OCI-LY7 (cell line): ENCODE results near the gene ARHGEF18. TPM values are rescaled to one million over a fixed set of nuclear protein-coding genes. Genes with fewer than 3 reads are reported as not detected.

ENCODE experiments used
- BruUV-seq: library from RNA; stranded (reverse); fragments of 400-500 nt; replicated peaks from 2 replicates; lab custom pipeline; 2021; lab: Mats Ljungman, UMichigan
- CTCF ChIA-PET: fragments of 300-600 bp; sonication (Branson Sonifier 250); formaldehyde crosslinking; loops from one replicate; lab custom pipeline; 2022; ENCODE audit warnings: antibody characterized with exemption; ENCODE audit not compliant: unreplicated experiment; lab: Charles Lee
- POLR2A ChIA-PET: fragments of 300-600 bp; sonication (Branson Sonifier 250); formaldehyde crosslinking; loops from one replicate; lab custom pipeline; 2022; ENCODE audit warnings: antibody characterized with exemption; lab: Charles Lee
- DNase-seq: peaks from one replicate; pipeline ENCODE4 v3.0.0-alpha.2; 2015; ENCODE audit warnings: low spot score
- H2AFZ ChIP-seq: fragments of 200-600 bp; sonication (generic), shearing (Covaris generic); 2 replicates; pipeline ENCODE4 v1.6.1; 2014; ENCODE audit warnings: mild to moderate bottlenecking, antibody characterized with exemption, low read length, moderate library complexity
- H3K27ac ChIP-seq: fragments of 200-600 bp; sonication (generic); 2 replicates; pipeline ENCODE4 v1.5.1; 2014; ENCODE audit warnings: mixed run types, low read depth, mild to moderate bottlenecking, moderate library complexity, low read length, inconsistent platforms; ENCODE audit not compliant: poor library complexity, severe bottlenecking
- H3K36me3 ChIP-seq: fragments of 200-600 bp; sonication (generic); 2 replicates; pipeline ENCODE4 v1.6.1; 2014; ENCODE audit warnings: mild to moderate bottlenecking, antibody characterized with exemption, low read length, moderate library complexity, mixed read lengths; ENCODE audit not compliant: insufficient read depth
- H3K4me1 ChIP-seq: fragments of 200-600 bp; sonication (generic); 2 replicates; pipeline ENCODE4 v1.5.1; 2014; ENCODE audit warnings: mild to moderate bottlenecking, low read length; ENCODE audit not compliant: insufficient read depth, poor library complexity, severe bottlenecking
- H3K4me2 ChIP-seq: fragments of 200-600 bp; sonication (generic); 2 replicates; pipeline ENCODE4 v1.6.1; 2014; ENCODE audit warnings: mild to moderate bottlenecking, low read length
- H3K4me3 ChIP-seq: fragments of 200-600 bp; sonication (generic); 2 replicates; pipeline ENCODE4 v1.5.1; 2014; ENCODE audit warnings: mild to moderate bottlenecking, low read depth, low read length; ENCODE audit not compliant: poor library complexity, severe bottlenecking
- H3K79me2 ChIP-seq: fragments of 200-600 bp; sonication (generic); 2 replicates; pipeline ENCODE4 v1.6.1; 2016; ENCODE audit warnings: low read depth, mild to moderate bottlenecking, low read length, moderate library complexity, mixed read lengths; ENCODE audit not compliant: insufficient read depth
- H3K9me2 ChIP-seq: fragments of 200-600 bp; sonication (generic); 2 replicates; pipeline ENCODE4 v1.6.1; 2016; ENCODE audit warnings: mild to moderate bottlenecking, low read length, mixed read lengths; ENCODE audit not compliant: insufficient read depth
- H3K9me3 ChIP-seq: fragments of 200-600 bp; sonication (generic); 2 replicates; pipeline ENCODE4 v1.6.1; 2014; ENCODE audit warnings: mild to moderate bottlenecking, mixed run types, low read length, mixed read lengths
- H4K20me1 ChIP-seq: fragments of 200-600 bp; sonication (generic); 2 replicates; pipeline ENCODE4 v1.6.1; 2014; ENCODE audit warnings: mild to moderate bottlenecking, antibody characterized with exemption, low read length, moderate library complexity, mixed read lengths; ENCODE audit not compliant: insufficient read depth
- EZH2phosphoT487 ChIP-seq: fragments of 200-600 bp; sonication (generic); IDR thresholded peaks from 2 replicates; pipeline ENCODE4 v1.6.1; 2018; ENCODE audit warnings: low read depth, borderline replicate concordance, mild to moderate bottlenecking, mixed run types, antibody characterized with exemption, low read length, moderate library complexity, mixed read lengths
- intact Hi-C: fragments of 100-400 bp; cut with micrococcal nuclease; formaldehyde crosslinking; loops from one replicate; pipeline ENCODE4 v1.10.0; 2022; ENCODE audit not compliant: unreplicated experiment
- total RNA-seq, 2 experiments: library from RNA; depleted of rRNA in 1 of 2; stranded (reverse); fragments of >200 nt in 1 of 2; shearing (Covaris generic) in 1 of 2; gene quantifications; 2 replicates each; pipeline ENCODE4 v1.2.3, GENCODE V29; 2014 to 2022
- TF ChIP-seq, protein P1 (sequence below): fragments of 200-600 bp; sonication (generic); conservative IDR thresholded peaks from 2 replicates; pipeline ENCODE4 v1.5.1; 2014; ENCODE audit warnings: mild to moderate bottlenecking, antibody characterized with exemption, low read length, moderate library complexity, mixed read lengths

The ARHGEF18 gene
- total RNA-seq, 2 experiments from 2014 or later: 48.1 to 55.2 TPM

GRCh38 chr19:7355871-7356270 lies 7.1 kb downstream of the ARHGEF18 start:
- no TSS peak for BruUV-seq
- no peaks in the 10 kb centered on the region for H3K9me2 ChIP-seq
- peaks cover 97% of the 10 kb centered on the region for H3K36me3 ChIP-seq
- H4K20me1 ChIP-seq: peaks cover 10% of the 10 kb centered on the region
- peaks cover 12% of the 10 kb centered on the region; the same call in 1 of the 2 replicates for H3K9me3 ChIP-seq
- H3K4me3 ChIP-seq: no peak overlapping the region
- ChIA-PET CTCF (no interaction called here), POLR2A (no interaction called here)
- DNase-seq: no peak
- intact Hi-C loops: no loop called here
- peaks cover 25% of the 10 kb centered on the region for H3K4me1 ChIP-seq
- H3K4me2 ChIP-seq: no peak overlapping the region
- H3K79me2 ChIP-seq: peaks cover 96% of the 10 kb centered on the region
- TF ChIP-seq, protein P1, sequence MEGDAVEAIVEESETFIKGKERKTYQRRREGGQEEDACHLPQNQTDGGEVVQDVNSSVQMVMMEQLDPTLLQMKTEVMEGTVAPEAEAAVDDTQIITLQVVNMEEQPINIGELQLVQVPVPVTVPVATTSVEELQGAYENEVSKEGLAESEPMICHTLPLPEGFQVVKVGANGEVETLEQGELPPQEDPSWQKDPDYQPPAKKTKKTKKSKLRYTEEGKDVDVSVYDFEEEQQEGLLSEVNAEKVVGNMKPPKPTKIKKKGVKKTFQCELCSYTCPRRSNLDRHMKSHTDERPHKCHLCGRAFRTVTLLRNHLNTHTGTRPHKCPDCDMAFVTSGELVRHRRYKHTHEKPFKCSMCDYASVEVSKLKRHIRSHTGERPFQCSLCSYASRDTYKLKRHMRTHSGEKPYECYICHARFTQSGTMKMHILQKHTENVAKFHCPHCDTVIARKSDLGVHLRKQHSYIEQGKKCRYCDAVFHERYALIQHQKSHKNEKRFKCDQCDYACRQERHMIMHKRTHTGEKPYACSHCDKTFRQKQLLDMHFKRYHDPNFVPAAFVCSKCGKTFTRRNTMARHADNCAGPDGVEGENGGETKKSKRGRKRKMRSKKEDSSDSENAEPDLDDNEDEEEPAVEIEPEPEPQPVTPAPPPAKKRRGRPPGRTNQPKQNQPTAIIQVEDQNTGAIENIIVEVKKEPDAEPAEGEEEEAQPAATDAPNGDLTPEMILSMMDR: no peak
- no peak for TF ChIP-seq EZH2phosphoT487
- no peak overlapping the region for H2AFZ ChIP-seq
- no peak overlapping the region for H3K27ac ChIP-seq

DNA sequence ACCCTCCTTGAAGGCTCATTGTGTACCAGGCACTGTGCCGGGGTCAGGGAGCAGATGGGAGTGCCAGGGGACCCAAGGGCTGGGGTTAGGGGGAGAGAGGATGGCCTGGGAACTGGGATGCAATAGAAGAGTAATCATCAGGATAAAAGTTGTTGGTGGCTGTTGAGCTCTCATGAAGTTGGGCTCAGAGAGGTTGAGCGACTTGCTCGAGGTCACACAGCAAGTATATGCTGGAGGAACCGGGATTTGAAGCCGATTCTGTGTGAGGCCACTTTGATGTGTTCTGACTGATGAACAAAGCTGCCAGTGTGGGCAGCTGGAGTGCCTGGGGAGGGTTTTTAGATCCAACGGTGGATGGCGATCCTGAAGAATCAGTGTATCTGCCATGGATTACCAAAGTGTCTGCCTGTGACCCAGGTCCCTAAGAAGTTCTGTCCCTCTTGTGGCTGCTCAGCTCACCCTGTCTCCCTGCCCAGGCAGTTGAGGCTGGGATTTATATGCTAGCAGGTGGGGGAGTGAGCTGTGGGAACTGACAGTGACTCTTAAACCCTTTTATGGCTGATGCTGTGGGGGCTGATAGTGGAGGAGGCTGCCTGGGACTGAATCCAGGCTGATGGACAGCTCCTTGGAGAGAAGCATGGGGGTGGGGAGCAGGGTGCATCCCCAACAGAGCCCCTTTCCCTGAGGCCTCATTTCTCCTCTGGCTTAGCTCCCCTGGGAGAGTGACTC lies 8.3 kb downstream of the ARHGEF18 start:
- CTCF ChIA-PET: no interaction called here
- peaks cover 95% of the 10 kb centered on the region for H3K36me3 ChIP-seq
- peaks cover 88% of the 10 kb centered on the region for H3K79me2 ChIP-seq
- intact Hi-C loops: no loop called here
- no peak for DNase-seq
- no peaks in the 10 kb centered on the region for H3K9me2 ChIP-seq
- no peak overlapping the region for H3K27ac ChIP-seq
- peaks cover 10% of the 10 kb centered on the region for H4K20me1 ChIP-seq
- no TSS peak for BruUV-seq
- peaks cover 15% of the 10 kb centered on the region for H3K4me1 ChIP-seq
- no peak overlapping the region for H2AFZ ChIP-seq
- no peak for TF ChIP-seq EZH2phosphoT487
- TF ChIP-seq, protein P1: no peak
- no peak overlapping the region for H3K4me2 ChIP-seq
- H3K9me3 ChIP-seq: peaks cover 3% of the 10 kb centered on the region; the same call in 1 of the 2 replicates
- POLR2A ChIA-PET: interaction anchor here (0.6 kb wide), 2 partner anchors 215 to 253 kb away, joined by 3 read pairs; no protein-coding TSS in a partner anchor
- no peak overlapping the region for H3K4me3 ChIP-seq

DNA sequence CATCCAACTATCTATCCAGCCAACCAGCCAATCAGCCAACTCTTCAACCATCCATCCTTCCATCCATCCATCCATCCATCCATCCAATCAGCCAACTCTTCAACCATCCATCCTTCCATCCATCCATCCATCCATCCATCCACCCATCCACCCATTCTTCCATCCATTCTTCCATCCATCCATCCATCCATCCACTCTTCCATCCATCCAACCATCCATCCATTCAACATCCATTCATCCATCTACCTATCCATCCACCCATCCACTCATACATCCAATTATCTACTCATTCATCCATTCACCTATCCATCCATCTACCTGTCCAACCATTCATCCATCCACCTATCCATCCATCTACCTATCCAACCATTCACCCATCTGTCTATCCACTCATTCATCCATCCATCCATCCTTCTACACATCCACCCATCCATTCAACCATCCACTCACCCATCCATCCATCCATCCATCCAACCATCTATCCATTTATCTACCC lies 9.4 kb downstream of the ARHGEF18 start:
- Histone ChIP-seq H3K4me3 (no peak overlapping the region), H3K9me2 (no peaks in the 10 kb centered on the region), H3K9me3 (no peaks in the 10 kb centered on the region), H3K27ac (no peak overlapping the region), H2AFZ (no peak overlapping the region), H3K4me2 (no peak overlapping the region), H4K20me1 (peaks cover 10% of the 10 kb centered on the region), H3K79me2 (peaks cover 82% of the 10 kb centered on the region), H3K4me1 (peaks cover 12% of the 10 kb centered on the region), H3K36me3 (peaks cover 98% of the 10 kb centered on the region)
- BruUV-seq: no TSS peak
- intact Hi-C loops: no loop called here
- POLR2A ChIA-PET: no interaction called here
- CTCF ChIA-PET: no interaction called here
- DNase-seq: no peak
- TF ChIP-seq, protein P1: no peak
- TF ChIP-seq EZH2phosphoT487: no peak
